NCI-H2171 (cell line): ENCODE results near the gene NPL.

Experiments used
- DNase-seq: peaks from one replicate; lab custom pipeline; 2025; lab: John Stamatoyannopoulos, UW

NPL gene

DNA sequence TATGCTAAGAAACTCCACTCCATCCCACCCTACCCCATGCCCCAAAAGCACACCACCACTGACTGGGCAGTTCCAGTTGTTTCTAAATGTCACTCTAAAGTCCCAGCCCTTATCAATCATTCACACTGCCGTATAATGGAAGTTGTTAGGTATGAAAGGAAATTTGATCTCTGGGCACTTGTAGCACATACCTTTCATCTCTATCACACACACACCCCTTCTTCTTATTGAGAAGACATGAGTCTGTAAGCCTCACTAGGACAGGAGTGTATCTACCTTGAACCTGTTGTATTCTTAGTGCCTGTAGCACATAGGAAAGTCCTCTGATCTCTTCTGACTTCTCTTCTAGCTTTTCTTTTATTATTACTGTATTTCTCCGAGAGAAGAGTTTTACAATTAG lies 27.3 kb downstream of the NPL start:
- no peak for DNase-seq

DNA sequence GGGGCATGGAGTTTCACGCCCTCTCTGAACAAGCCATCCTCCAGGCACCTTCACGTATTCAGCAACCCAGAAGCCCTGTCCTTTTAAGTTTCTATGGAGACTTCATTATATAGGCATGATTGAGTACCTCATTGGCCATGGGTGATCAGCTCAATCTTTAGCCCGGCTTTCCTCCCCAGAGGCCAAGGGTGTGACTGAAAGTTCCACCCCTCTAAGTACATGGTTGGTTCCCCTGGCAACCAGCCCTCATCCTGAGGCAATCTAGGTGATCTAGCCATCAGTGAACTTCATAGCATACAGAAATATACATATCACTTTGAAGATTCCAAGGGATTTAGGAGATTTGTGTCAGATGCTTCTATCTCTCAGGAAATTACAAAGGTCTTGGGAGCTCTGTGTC lies 28.2 kb downstream of the NPL start:
- no peak for DNase-seq

DNA sequence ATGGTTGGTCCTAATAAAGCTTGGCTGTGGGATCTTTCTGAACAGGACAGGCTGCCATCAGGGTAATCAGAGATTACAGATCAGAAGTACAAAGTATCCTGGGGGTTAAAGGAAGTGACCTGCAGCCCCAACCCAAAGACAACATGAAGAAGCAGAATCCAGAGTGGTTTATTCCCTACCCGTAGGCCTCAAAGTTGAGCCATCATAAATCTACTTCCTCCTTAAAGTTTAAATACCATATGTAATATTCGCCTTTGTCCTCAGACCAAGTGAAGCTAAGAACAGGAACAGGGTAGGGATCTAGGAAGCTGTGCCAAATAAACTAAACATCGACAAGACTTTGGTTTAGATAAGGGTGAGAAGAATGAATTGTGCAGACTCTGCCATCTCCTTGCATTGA lies 33.6 kb downstream of the NPL start:
- no peak for DNase-seq

DNA sequence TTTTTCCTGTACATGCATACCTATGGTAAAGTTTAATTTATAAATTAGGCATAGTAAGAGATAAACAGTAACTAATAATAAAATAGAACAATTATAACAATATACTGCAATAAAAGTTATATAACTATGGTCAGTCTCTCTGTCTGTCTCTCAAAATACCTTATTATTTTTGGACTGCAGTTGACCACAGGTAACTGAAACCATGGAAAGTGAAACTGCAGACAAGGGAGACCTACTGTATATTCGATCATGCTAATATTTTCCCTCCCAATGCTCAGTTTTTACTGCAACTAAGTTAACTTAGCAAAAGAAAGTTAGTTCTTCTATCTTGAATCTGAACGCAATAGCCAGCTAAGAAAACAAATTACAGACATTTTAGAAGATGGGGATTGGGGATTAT lies 37.3 kb downstream of the NPL start:
- DNase-seq: no peak

DNA sequence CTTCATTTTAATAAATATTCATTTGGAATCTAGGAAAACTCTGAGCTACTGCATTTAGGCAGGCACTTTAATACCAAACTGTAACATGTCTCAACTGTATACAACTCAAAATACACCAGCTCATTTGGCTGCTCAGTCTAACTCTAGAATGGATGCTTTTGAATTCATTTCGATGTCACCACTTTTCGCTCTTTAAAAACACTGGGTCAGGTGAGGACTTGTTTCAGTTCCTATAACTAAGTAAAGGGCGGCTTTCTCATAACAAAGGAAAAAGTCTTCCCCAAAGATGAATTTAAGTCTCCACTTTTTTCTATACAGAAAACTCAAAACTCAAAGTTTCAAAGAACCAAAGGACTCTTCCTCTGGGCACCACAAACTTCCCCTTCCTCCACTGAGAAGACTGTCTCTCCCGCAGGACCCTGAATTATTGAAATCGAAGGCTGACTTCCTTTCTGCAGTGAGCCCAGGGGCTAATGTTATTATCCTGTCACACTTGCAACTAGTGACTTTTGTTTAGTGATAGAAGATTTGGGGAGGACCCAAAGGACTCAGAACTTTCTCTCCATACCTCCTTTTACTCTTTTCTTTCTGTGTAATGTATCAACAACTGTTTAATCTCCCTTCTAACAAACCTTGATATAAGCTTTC lies 39.8 kb downstream of the NPL start:
- DNase-seq: no peak

DNA sequence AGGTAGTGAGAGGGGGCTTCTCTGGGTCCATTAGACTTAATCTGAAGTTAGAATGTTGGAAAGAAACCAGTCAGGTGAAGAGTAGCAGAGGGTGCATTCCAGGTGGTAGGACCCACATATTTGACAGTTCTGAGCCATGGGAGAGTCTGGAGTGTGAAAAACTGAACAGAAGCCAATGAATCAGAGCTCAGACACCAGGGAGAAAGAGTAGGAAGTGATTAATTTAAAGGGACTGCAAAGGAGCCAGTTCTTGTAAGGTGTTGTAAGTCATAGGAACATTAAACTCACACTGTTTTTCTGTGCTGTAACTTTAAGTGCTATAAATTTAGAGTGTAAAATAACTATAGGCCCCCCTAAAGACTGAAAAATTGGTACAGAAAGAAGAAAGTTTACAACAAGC lies 43.7 kb downstream of the NPL start:
- DNase-seq: no peak

DNA sequence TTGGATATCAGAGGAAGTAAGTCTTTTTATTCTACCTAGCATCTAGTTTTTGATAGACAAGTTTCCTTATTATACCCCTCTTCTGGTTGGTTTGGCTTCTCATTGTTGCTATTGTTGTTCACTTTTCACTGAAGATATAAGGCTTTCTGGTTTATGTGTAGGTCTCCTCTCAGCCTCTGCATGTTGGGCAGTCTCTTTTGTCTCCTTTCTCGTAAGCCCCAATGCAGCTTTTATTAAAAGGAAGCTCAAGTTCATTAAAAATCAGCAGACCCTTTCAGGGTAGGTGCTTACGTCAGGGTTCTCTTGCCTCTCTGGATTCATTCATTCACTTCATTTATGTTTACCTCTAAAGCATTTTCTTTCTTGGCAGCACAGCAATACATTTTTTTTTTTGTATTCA lies 44.8 kb downstream of the NPL start:
- DNase-seq: no peak

DNA sequence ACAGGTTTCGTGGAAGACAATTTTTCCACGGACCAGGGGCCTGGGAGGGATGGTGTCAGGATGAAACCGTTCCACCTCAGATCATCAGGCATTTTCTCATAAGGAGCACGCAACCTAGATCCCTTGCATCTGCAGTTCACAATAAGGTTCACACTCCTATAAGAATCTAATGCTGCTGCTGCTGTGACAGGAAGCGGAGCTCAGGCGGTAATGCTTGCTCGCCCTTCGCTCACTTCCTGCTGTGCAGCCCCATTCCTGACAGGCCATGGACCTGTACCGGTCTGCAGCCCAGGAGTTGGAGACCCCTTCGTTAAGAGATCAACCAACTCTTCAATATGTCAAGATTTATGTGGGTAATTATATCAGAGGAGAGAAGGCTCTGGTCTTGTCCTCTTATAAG lies 46.2 kb downstream of the NPL start:
- no peak for DNase-seq

DNA sequence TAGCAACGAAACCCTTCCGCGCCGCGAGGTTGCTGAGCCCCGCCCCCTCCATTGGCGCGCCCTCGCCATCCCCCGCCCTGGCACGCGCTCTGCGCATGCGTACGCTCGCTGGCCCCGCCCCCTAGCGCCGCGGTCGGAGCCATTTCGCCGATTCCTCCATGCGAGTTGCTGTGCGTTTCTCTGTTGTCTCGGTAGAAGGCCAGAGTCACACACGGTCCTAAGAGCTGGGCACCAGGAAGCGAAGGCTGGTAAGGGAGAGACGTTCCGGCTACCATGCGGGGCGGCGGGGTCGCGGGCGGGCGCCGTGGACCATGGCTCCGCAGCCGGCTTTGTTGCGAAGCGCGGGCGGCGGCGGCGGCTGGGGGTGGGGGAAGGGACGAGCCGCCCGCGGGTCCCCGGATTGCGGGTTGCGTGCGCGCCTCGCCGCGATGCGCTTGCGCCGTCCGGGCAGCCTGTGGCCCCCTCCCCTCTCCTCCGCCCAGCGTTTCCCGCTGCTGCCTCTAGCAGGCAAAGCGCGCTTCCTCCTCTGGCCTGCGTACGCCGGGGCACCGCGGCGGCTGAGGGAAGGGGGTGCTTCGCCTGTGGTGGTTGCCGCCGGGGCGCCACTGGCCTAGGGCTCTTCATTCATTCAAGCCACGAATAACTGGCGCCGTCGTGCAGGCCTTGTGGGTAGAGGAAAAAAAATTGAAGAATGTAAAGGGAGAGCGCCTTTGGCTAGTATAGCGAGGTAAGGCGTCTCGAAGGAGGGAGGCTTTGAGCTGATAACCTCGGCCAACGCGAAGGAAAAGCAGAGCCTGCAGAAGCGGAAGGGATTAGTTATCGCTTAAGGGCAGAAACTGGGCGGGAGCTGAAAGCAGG lies 49.9 kb downstream of the NPL start, which contains the start of gene DHX9:
Gene DHX9, plus strand, starts transcription at position 139 of the 858 bp plus-strand sequence. CDS start 3,220 bp downstream, outside the sequence.
- peak; percentile 93 for DNase-seq

DNA sequence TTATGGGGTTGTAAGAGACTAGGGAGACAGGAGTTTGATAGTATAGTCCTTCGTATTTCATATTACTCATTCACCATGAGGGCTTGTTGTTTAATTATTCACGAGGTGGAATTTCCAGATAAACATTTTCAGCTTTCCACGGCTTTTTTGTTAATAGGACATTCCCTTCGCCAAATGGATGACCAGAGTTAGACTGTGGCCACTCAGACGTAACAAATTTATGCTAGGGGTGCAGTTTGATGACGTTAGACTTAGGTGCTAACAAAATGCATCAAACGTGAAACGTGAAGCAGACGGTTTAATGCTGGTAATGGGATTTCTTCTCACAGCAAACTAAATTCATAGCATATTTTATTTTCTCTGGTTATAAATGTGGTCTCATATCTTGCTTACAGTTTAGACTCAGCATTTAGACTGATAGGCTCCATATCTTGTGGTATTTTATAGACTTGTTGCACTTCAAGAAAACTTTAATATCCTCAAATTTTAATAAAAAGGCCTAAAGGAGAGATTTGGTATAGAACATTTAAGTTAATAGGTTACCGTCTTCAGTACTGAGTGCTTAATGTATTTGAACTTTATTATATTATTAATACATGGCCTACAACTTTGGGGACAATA lies 51.9 kb downstream of the NPL start:
- no peak for DNase-seq

DNA sequence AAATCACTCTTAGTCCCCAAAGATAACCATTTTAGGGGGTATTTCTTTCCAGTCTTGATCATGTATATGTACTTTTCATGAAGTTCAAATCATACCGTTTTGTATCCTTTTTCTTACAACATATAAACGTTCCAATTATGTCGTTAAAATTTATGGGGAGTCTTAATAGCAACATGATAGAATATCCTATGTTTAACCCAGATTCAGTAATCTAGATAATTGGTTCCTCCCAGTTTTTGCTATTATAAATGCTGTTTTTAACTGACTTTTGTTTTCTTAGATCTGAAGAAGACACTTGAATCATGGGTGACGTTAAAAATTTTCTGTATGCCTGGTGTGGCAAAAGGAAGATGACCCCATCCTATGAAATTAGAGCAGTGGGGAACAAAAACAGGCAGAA lies 52.7 kb downstream of the NPL start:
- DNase-seq: no peak

DNA sequence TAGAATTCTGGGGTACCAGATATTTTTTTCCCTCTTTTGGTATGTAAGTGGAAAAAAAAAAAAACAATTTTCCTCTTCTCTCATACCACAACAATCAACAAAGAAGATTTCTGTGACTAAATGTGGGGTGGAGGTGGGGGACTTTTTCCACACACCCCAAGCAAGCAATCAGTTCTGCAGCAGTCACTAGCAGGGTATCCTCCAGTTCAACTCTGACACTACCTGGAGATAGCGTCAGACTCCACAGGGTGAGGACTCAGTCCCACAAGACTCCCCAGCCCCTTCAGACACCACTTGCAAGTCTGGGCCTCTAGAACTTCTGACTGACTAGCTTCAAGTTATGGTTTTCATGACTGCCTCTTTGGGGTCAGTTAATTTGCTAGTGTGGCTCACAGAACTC lies 55.8 kb downstream of the NPL start:
- no peak for DNase-seq

DNA sequence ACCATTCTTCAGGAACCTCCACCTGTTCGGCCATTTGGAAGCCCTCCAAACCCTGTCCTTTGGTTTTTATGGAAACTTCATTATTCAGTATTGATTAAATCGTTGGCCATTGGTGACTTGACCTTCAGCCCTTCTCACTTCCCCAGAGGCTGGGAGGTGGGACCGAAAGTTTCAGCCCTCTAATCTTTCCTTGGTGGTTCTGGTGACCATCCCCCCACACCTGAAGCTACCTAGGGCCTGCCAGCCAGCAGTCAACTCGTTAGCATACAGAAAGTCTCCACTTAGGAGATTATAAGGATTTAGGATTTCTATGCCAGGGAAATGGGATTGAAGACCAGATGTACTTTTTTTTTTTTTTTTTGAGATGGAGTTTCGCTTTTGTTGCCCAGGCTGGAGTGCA lies 56.3 kb downstream of the NPL start:
- DNase-seq: no peak

DNA sequence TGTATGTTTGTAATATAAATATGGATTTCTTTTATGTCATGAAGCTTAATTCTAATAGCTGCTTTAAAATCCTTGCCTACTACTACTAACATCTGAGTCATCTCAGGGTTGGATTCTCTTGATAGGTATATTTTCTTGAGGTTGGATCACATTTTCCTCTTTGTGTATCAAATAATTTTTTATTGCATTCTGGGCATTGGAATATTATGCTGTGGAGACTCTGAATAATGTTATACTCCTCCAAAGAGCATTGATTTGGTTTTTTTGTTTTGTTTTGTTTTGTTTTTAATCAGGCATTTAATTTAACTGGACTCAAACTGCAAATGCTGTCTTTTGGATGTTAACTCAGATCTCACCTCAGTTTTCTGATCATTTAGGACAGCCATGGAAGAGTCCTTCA lies 57.5 kb downstream of the NPL start:
- DNase-seq: no peak

DNA sequence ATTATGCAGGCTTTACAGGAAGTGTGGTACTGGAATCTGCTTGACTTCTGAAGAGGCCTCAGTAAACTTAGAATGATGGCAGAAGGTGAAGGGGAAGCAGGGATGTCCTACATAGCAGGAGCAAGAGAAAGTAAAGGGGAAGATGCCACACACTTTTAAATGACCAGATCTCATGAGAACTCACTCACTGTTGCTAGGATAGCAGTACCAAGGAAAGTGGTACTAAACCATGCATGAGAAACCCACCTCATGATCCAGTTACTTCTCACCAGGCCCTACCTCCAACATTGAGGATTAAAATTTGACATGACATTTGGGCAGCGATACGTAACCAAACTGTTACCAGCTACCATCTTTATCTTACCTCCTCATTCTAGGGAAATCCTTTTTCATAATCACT lies 59.2 kb downstream of the NPL start:
- no peak for DNase-seq

DNA sequence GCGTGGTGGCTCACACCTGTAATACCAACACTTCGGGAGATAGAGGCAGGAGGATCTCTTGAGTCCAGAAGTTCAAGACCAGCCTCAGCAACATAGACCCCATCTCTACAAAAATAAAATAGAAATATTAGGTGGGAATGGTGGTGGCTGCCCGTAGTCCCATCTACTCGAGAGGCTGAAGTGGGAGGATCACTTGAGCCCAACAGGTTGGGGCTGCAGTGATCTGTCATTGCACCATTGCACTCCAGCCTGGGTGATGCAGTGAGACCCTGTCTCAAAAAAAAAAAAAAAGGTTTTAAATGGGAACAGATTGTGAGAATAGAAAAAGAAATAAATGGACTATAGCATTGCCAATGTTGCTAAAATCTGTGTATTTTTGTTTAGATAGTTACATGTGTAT lies 60.7 kb downstream of the NPL start:
- DNase-seq: no peak

DNA sequence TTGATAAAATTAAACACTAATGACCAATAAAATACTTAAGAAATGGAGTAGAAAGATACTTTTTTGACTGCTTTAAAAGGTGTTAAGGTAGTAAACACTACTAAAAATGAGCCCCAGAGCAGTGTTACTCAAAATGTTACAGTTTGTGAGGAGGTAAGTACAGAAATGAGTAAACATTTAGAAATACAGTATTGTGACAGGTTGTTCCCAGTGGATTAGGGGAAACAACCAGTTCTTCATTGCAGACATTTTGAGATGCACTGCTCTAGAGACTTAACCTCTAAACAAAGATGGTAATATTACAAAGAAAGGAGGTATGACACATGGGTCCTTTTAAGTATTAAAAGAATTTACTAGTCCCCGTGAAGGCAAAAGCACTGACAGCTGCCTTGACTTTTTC lies 62.3 kb downstream of the NPL start:
- no peak for DNase-seq

DNA sequence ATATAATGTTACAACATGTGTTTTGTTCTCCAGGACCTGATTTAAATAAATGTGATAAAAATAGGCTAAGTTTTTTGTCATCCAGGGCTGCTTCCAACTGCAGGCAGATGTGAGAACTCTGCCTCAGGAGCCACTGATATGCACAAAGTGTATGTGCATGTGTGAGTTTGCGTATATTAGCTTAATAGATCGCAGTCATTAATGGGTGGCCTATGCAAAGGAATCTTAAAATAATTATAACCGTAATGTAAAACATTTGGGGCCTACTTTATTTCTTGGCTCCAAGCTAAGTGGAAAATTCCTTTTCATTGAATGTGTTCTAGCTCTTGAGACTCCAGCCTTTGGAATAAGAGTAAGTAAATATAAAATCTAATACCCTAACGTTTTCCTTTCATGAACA lies 66.3 kb downstream of the NPL start:
- DNase-seq: no peak

DNA sequence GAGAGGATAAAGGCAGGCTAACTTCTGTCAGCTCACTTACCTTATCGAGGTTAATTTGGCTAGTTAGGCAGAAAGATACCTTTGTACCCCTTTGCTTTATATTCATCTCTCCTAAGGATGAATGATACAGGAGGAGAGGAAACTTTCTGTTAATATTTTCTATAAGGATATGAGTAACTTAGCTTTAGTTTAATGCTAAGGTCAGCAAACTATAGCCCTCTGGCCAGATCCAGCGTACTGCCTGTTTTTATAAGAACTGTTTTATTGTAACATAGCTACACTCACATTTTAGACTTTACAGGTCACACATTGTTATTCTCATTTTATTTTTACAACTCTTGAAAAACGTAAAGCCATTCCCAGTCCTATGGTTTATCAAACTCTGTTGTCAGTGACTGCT lies 67.6 kb downstream of the NPL start:
- DNase-seq: no peak

DNA sequence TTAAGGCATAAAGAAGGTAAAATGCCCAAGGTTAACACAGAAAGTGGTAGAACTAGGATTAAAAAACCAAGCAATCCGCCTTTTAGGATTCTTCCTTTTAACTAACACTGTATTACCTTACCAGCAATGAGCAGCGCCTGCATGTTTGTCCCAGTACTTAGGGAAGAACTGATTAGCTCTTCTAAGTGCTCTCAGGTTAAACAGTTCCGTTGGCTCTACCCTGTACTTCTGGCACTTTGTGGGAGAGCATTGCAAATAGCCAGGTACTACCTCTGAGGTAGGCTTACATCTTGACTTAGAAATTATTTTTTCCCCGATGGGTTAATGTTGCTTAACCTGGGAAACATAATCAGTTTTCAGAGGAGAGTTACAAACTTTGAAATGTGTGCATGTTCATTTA lies 71.1 kb downstream of the NPL start:
- no peak for DNase-seq

DNA sequence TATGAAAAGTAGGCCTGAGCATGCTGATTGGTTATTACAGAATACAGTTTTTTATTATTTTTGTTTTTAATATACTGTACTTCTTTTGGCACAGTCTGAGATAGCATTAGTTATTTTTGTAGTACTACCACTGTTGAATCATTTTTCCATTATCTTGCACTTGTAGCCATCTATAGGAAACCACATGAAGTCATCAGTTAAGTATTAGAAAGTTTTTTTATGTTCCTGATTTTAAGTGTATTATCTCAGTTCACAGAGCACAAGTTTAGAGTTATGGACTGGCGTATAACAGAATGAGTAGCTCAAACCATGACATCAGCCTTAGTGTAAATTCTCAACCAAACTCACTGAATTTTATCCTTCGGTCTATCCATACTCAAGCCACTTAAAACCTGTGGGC lies 72.4 kb downstream of the NPL start:
- no peak for DNase-seq

DNA sequence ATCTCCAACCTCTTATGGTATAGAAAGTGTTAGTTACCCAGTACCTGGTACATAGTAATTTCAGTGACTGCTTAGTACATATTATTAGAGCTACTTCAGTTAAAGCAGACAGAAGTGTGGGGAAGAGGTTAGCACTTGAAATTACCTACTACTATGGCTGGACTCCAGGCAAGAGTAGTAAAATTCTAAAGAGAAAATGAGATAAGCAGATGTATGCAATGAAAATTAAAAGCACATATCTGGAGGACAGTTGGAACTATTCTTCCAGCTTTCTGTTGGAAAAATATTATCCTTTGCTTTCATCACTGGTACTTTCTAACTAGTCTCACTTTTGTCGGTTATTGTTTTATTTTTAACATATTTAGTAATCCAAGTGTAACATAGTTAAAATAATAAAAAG lies 73.3 kb downstream of the NPL start:
- DNase-seq: no peak

DNA sequence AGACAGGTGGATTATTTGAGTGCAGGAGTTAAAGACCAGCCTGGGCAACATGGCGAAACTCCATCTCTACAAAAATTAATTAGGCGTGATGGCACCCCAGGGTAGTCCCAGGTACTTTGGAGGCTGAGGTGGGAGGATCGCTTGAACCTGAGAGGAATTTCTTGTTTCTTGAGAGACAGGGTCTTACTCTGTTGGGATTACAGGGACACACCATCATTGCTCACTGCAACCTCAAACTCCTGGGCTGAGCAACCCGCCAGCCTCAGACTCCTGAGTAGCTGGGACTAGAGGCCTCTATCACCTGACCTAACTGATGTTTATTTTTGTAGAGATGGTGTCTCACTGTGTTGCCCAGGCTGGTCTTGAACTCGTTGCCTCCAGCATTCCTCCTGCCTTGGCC lies 74.4 kb downstream of the NPL start:
- no peak for DNase-seq
